HFFc6 (cell line): ENCODE measurements around the gene FIP1L1. TPM values are rescaled to one million over a fixed set of nuclear protein-coding genes. Genes with fewer than 3 reads are reported as not detected.

Experiments used
- DNase-seq: peaks from one replicate; pipeline ENCODE4 v3.0.0-alpha.2; 2018
- H3K27ac Mint-ChIP-seq: 2 replicates; pipeline ENCODE4 v1.8.0; 2020; ENCODE audit warnings: mild to moderate bottlenecking, mixed read lengths
- H3K27me3 Mint-ChIP-seq: 2 replicates; pipeline ENCODE4 v1.8.0; 2021; ENCODE audit warnings: mild to moderate bottlenecking, moderate library complexity, mixed read lengths; ENCODE audit not compliant: insufficient read depth
- H3K36me3 Mint-ChIP-seq: 2 replicates; pipeline ENCODE4 v1.8.0; 2021; ENCODE audit warnings: low read depth, mixed read lengths
- H3K4me1 Mint-ChIP-seq: 2 replicates; pipeline ENCODE4 v1.8.0; 2020; ENCODE audit warnings: low read depth, mixed read lengths
- H3K4me3 Mint-ChIP-seq: 2 replicates; pipeline ENCODE4 v1.8.0; 2020; ENCODE audit warnings: mild to moderate bottlenecking, moderate library complexity, mixed read lengths
- H3K9me3 Mint-ChIP-seq: 2 replicates; pipeline ENCODE4 v1.8.0; 2020; ENCODE audit warnings: mild to moderate bottlenecking, mixed read lengths
- total RNA-seq, 6 experiments: library from RNA; stranded (reverse); fragmentation: NEBNext Ultra II Directional; extraction: Animal tissue kit (Norgen Biotek cat#: 25700); gene quantifications; 2 replicates in 1 of 6; 3 replicates in 5 of 6; pipeline ENCODE4 v1.2.3, GENCODE V29; 2021
- TF ChIP-seq, protein P1 (sequence below): fragments of 200-600 bp; sonication (generic); IDR thresholded peaks from 2 replicates; pipeline ENCODE4 v1.5.0; 2021; ENCODE audit warnings: antibody characterized with exemption, mild to moderate bottlenecking

Gene FIP1L1
- total RNA-seq, 6 experiments from 2014 or later, result 56.3 to 81.5 (median 77.4) TPM

- Mint-ChIP-seq H3K4me3 (no peak overlapping the region), H3K4me1 (peaks cover 22% of the 10 kb centered on the region), H3K9me3 (no peaks in the 10 kb centered on the region), H3K27me3 (no peaks in the 10 kb centered on the region; the same call in none of the 2 replicates), H3K36me3 (no peaks in the 10 kb centered on the region), H3K27ac (no peak overlapping the region)
- TF ChIP-seq, protein P1, sequence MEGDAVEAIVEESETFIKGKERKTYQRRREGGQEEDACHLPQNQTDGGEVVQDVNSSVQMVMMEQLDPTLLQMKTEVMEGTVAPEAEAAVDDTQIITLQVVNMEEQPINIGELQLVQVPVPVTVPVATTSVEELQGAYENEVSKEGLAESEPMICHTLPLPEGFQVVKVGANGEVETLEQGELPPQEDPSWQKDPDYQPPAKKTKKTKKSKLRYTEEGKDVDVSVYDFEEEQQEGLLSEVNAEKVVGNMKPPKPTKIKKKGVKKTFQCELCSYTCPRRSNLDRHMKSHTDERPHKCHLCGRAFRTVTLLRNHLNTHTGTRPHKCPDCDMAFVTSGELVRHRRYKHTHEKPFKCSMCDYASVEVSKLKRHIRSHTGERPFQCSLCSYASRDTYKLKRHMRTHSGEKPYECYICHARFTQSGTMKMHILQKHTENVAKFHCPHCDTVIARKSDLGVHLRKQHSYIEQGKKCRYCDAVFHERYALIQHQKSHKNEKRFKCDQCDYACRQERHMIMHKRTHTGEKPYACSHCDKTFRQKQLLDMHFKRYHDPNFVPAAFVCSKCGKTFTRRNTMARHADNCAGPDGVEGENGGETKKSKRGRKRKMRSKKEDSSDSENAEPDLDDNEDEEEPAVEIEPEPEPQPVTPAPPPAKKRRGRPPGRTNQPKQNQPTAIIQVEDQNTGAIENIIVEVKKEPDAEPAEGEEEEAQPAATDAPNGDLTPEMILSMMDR, result no peak
- DNase-seq, result no peak
Measured at GRCh38 chr4:53507058-53507457, 129.6 kb downstream of the FIP1L1 start.

DNA sequence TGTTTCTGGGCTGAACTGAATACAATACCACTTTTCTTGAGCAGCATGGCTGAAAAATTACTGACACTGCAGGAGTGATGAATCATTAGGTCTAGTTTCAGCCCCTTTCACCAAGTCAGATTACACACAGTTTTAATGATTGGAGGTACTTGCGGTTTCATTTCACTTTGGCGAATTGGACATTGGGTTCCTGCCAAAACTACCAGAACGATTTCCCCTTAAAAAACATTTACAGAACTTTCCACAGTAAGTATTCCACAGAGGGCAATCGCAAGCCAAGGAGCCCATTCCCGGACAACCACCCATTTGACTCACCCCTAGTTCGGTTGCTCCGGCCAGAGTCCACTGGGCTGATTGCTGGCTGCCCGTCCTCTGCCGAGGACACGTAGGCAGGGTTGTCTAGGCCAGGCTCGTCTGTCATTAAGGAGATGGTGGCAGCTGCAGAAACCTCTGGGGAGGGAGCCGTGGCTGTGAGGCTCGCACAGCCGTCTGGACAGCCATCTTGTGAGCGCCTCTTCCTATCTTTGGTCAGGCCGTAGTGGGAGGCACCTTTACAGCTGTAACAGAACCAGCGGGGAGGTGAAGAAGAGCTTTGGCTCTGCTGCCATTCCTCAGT lies 130.3 kb downstream of the FIP1L1 start:
- no peak for DNase-seq
- no peaks in the 10 kb centered on the region; the same call in none of the 2 replicates for H3K27me3 Mint-ChIP-seq
- H3K4me1 Mint-ChIP-seq, result peaks cover 22% of the 10 kb centered on the region
- TF ChIP-seq, protein P1, result no peak
- no peak overlapping the region for H3K4me3 Mint-ChIP-seq
- no peaks in the 10 kb centered on the region for H3K36me3 Mint-ChIP-seq
- H3K27ac Mint-ChIP-seq, result no peak overlapping the region
- no peaks in the 10 kb centered on the region for H3K9me3 Mint-ChIP-seq

DNA sequence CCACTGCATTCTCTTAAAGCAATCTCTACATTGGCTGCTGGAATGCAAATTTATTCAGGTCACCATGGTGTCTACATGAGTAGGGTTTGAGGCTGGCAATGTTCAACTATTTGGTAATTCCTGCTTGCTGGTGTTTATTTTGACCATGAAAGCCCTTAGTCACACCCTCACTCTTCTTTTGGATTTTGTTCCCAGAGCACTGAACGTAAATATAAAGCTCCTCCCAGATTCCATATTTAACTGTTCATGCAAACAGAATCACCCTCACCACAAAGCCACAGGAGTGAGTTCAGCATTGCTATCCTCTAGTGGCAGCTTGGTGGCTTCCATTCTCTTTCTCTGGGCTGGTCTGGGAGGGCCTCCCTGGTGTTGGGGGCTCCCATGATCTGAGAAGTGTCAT lies 131.0 kb downstream of the FIP1L1 start:
- no peak overlapping the region for H3K27ac Mint-ChIP-seq
- DNase-seq, result peak; percentile 66
- no peak overlapping the region for H3K4me3 Mint-ChIP-seq
- no peaks in the 10 kb centered on the region for H3K36me3 Mint-ChIP-seq
- no peaks in the 10 kb centered on the region; the same call in none of the 2 replicates for H3K27me3 Mint-ChIP-seq
- TF ChIP-seq, protein P1, result peak; percentile 22; the same call in 1 of the 2 replicates
- no peaks in the 10 kb centered on the region for H3K9me3 Mint-ChIP-seq
- peaks cover 22% of the 10 kb centered on the region for H3K4me1 Mint-ChIP-seq

DNA sequence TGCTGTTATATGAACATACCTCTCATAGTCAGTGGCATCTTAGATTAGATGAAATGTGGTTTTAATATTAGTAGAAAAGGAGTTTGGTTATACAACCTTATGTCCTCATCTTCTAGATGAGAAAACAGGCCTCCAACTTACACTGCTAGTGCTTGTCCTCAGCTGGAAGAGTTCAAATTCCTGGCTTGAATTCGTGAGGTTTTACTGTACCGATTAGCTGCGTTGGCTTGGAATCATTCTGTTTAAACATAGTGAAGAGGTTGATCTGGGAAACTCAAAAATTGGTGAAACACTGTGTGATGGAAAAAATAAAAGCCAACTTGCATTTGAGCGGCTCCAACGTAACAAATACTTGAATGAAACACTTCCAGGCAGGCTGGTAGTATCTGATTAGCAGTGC lies 132.9 kb downstream of the FIP1L1 start:
- no peak overlapping the region for H3K27ac Mint-ChIP-seq
- peaks cover 3% of the 10 kb centered on the region for H3K27me3 Mint-ChIP-seq
- peaks cover 29% of the 10 kb centered on the region for H3K4me1 Mint-ChIP-seq
- TF ChIP-seq, protein P1, result no peak
- DNase-seq, result no peak
- H3K9me3 Mint-ChIP-seq, result no peaks in the 10 kb centered on the region
- no peaks in the 10 kb centered on the region for H3K36me3 Mint-ChIP-seq
- no peak overlapping the region for H3K4me3 Mint-ChIP-seq

Other genes with a start within 250 kb of the FIP1L1 start
- 10 to 100 TPM; 35.2 to 46.7 (median 41.5) TPM for gene SCFD2, start 11.6 kb upstream of the FIP1L1 start, total RNA-seq
- under 1 TPM in 5 of 6 experiments, not detected in 1; 0.05 to 0.18 (median 0.07) TPM for gene LNX1, start 213.8 kb downstream of the FIP1L1 start, total RNA-seq